ENCODE results near the gene TSPAN18.

- TF ChIP-seq JUND (IDR thresholded peaks at IDR 0.05) (no peak), EZH2 (IDR thresholded peaks at IDR 0.05) (no peak), FOSL1 (IDR thresholded peaks at IDR 0.05; ENCODE audit: low read depth) (no peak), POLR2A (IDR thresholded peaks at IDR 0.05; ENCODE audit: borderline replicate concordance, extremely low read depth, insufficient read depth, insufficient read length) (no peak), EGR1 (IDR thresholded peaks at IDR 0.05; ENCODE audit: low read depth) (no peak), REST (IDR thresholded peaks at IDR 0.05; ENCODE audit: low read depth) (no peak), YY1 (IDR thresholded peaks at IDR 0.05; ENCODE audit: extremely low read depth, insufficient replicate concordance, low read depth, low read length) (no peak), RAD21 (IDR thresholded peaks at IDR 0.05; ENCODE audit: low read depth) (no peak), ELF1 (IDR thresholded peaks at IDR 0.05; ENCODE audit: borderline replicate concordance, low read depth) (no peak), POLR2AphosphoS5 (IDR thresholded peaks at IDR 0.05; ENCODE audit: low read depth, low read length) (no peak), TCF7L2 (IDR thresholded peaks at IDR 0.05; ENCODE audit: borderline replicate concordance, extremely low read depth, insufficient read depth, insufficient read length) (no peak), ZNF274 (IDR thresholded peaks at IDR 0.05; ENCODE audit: low read depth, low read length) (no peak)
- TF ChIP-seq, protein P1, sequence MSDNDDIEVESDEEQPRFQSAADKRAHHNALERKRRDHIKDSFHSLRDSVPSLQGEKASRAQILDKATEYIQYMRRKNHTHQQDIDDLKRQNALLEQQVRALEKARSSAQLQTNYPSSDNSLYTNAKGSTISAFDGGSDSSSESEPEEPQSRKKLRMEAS (IDR thresholded peaks at IDR 0.05): no peak
- TF ChIP-seq, protein P2, sequence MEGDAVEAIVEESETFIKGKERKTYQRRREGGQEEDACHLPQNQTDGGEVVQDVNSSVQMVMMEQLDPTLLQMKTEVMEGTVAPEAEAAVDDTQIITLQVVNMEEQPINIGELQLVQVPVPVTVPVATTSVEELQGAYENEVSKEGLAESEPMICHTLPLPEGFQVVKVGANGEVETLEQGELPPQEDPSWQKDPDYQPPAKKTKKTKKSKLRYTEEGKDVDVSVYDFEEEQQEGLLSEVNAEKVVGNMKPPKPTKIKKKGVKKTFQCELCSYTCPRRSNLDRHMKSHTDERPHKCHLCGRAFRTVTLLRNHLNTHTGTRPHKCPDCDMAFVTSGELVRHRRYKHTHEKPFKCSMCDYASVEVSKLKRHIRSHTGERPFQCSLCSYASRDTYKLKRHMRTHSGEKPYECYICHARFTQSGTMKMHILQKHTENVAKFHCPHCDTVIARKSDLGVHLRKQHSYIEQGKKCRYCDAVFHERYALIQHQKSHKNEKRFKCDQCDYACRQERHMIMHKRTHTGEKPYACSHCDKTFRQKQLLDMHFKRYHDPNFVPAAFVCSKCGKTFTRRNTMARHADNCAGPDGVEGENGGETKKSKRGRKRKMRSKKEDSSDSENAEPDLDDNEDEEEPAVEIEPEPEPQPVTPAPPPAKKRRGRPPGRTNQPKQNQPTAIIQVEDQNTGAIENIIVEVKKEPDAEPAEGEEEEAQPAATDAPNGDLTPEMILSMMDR (IDR thresholded peaks at IDR 0.05 in 2 of 3, conservative IDR thresholded peaks at IDR 0.05 in 1 of 3; ENCODE audit: borderline replicate concordance in 1 of 3, insufficient read depth in 1 of 3, low read depth in 2 of 3, low read length in 2 of 3): no peak
Measured at GRCh38 chr11:44833877-44834452, 107.2 kb downstream of the TSPAN18 start.

Measured in HCT116 (cell line).